M059J (cell line): ENCODE results near the gene SLC12A7. TPM values are rescaled to one million over a fixed set of nuclear protein-coding genes. Genes with fewer than 3 reads are reported as not detected.
"Not testable (repeated sequence)": the region's sequence is repeated elsewhere in the genome, so short reads cannot be mapped to it uniquely, and the experiment has no call there.

Experiments used
- DNase-seq: peaks from one replicate; pipeline ENCODE4 v3.0.0-alpha.2; 2012; ENCODE audit warnings: low read depth
- total RNA-seq: library from RNA; depleted of rRNA; stranded (reverse); fragments of >200 nt; shearing (Covaris generic); gene quantifications from 2 replicates; pipeline ENCODE4 v1.2.3, GENCODE V29; 2014; rRNA removed

Gene SLC12A7
- total RNA-seq, 1 experiment from 2014 or later: 14.2 TPM

DNA sequence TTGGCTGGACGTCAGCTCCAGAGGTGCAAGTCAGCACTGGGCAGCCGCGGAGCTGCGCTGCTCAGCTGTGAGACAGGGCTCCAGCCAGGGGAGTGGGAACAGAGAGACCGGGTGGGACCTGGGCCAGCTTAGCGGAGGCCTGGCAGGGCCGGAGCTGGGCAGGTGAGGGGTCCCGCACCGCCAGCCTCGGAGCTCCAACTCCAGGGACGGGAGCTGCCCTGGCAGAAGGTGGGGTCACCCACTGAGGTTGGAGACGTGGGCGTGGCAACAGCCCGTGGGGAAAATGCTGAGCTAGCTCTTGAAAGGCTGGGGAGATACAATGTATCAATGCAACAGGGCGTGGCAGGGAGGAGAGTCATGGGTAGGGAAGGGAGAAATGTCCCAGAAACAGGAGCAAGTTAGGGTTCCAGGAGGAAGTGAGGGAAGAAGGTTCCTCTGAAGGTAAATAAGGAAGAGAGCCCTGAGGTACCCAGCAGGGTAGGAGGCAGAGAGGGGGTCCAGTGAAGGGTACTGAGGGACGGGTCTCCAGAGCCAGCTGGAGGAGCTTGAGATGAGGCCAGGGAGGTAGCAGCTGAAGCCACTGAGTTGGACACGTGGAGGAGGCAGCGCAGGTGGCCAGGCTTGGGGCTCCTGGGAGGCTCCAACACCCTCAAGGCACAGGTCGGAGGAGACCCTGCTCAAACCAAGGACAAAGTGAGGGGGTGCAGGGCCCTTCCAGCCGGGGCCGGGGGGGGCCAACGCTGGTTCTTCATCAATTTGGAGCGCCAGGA is 104.0 kb downstream of the SLC12A7 start:
- DNase-seq: no peak

DNA sequence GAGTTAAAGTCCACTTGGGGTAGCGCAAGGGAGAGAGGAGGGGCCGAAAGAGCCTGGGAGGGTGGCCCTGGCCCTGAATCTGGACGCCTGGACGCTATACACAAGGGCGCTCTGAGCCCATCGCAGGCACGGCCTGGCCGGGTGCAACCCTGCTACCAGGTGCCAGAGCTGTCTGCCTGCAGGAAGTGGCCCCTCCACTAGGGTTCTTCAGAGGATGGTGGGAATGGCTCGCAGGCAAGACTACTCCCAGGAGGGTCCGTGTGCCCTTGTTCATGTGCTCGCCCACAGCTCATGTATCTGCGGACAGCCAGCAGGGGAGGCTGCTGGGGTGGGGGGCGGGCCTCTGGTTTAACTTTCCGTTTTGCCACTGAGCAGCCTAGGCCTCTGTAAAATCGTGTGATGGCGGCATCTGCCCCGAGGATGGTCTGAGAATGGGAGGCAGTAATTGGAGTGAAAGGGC is 104.6 kb downstream of the SLC12A7 start:
- DNase-seq: no peak

DNA sequence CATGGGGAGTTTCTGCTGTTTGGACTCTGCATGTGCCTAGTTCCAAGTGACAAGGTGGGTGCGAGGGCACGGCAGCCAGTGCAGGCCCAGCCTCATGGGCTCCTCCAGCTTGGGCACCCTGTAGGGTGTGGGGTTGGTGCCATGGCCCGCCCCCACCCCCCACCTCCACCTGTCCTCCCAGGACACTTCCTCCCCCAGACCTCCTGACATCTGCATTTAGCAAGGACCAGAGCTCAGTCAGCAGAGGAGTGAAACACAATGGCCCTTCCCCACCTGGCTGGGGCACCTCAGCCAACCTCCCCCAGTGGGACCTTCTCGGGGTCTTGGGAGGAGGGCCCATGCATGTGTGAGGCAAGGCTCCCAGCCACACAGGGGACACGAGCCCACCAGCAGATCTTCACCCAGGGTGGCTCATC is 105.2 kb downstream of the SLC12A7 start:
- no peak for DNase-seq

DNA sequence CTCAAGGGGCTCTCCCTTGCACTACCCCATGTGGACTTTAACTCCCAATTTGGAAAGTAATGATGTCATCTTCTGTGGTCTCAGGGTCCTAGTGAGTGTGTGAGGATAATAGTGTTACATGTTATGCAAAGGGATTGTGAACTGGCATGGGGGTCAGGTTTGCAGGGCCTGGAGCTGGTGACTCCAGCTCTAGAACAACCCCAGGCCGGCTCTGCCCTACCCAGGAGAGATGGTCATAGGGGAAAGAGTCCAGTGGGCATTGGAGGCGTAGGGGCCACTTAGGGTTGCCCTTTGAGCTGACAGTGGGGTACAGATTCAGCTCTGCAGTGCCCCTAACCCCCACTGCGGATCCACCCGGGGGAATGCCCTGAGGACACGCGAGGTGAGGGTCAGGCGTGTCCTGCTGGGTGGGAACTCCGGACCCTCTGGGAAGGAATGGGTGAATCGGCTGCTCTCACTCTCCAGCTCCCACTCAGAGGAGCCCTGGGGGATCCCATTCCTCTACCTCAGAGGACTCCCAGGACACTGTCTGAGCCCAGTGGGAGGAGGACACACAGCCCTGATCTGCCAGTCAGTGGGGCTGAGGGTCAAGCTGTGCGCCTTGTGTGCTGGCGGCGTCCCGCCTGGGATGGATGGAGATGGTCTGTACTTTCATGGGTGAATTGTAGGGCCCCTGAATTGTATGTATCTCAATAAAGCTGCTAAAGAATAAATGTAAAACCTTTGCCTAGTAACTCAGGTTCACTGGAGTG is 105.8 kb downstream of the SLC12A7 start:
- no peak for DNase-seq

DNA sequence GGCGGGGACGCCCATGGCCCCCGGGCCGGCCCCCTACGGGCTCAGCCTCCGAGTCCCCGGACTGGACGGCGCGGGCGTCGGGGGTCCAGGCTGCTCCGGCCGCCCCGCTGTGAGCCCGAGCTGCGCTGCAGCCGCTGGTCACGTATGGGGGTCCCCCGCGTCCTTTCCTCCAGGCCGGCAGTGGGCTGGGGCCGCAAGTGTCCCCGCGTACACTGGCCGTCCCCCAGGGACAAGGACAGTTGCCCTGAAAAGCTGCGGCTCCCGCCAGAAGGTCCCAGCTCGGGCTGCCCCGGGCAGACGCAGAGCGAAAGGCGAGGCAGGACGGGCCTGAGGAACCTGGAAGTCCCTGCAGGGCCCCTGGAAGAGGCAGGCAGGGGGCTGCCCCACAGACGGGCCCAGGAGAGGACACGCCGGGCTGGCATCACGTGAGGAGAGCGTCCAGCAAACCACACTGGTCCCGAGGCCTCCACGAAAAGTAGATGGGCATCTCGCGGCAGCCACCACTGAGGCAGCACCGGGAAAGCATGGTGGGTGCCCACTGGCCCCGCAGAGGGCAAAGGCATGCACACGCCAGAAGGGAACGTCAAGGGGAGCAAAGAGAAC is 106.5 kb downstream of the SLC12A7 start:
- no peak for DNase-seq

DNA sequence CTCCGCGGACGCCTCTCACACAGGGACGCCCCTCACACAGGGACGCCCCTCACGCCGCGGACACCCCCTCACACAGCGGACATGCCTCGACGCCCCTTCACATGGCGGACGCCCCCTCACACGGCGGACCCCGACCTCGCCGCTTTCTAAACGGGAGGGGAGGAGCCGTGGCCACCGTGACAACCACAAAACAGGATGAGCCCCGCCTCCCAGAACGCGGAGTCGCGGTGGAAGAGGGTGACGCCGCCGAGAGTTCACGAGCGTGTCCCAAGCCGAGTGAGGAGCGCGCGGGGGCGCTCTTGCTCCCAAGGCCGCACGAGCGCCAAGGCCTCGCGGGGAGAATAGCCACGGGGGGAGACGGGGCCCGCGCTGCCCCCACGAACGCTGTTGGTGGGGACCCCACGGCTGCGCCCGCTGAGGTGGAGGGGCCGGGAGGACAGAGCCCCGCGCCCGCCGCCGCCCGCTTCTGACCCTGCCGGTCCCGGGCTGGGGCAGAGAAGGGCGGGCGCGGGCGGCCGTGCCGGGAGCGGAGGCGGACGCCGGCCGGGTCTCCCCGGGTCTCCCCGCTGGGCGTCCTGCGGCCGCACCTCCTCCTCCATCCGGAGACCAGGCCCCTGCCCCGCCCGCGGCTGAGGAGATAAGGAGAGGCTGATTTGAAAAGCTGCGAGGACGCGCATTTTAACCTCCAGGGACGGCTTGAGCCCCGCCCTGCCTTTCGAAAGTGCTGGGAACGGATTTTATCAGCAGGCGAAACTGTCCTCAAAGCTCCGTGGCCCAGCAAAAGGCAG is 107.2 kb downstream of the SLC12A7 start:
- DNase-seq: no peak

DNA sequence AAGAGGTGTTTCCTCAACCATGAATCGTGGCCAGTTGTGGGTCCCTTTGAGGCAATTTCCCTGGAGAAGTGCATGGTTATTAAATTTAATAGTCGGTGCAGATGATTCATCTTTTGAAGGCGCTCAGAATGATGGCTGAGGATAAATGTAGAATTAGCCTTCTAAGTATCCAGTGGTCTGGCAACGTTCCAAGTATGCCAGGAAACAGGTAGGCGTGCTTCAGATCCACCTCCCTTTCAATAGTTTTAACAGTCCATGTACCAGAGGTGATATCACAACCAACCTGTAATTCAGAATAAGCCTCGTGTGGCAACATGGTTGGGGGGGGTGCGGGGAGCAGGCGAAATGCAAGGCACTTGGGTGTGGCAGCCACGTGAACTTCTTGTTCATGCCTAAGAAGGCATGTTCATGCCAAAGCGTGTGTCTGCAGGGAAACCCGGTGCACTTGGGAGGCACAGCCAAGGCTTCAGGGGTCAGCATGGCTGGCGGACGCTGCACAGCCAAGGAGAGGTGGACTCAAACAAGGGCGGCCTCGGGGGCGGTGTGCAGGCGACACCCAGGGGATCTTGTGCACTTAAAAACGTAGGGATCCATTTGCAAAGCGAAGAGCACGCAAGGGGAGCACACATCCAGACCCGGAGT is 108.4 kb downstream of the SLC12A7 start:
- DNase-seq: peak; percentile 74

DNA sequence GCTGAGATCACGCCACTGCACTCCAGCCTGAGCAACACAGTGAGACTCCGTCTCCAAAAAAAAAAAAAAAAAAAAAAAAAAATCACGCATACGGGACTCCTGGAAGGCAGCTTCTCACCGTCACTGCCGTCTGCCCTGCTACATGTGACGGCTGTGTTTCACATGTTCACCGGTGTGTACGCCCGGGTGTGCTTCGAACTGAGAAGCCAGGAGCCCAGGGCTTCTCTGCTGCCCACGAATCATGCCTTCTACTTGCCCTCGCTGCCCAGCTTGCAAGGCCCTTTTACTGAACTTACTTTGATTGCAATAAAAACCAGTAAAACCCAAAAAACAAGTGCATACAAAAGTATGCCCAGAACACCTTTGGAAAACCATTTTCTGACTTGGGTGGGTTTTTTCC is 109.0 kb downstream of the SLC12A7 start:
- no peak for DNase-seq

DNA sequence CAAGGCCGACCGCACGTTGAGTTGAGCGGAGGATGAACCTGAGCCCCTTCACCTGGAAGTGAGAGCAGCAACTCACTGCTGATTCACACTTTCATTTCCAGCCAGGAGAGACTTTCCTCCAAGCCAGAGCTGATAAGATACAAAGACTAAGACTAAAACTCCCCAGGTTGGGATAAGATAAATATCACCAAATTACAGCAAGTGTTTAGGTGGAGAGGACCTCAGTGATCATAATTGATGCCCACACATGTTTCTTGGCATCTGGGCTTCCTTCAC is 109.7 kb downstream of the SLC12A7 start:
- DNase-seq: no peak

DNA sequence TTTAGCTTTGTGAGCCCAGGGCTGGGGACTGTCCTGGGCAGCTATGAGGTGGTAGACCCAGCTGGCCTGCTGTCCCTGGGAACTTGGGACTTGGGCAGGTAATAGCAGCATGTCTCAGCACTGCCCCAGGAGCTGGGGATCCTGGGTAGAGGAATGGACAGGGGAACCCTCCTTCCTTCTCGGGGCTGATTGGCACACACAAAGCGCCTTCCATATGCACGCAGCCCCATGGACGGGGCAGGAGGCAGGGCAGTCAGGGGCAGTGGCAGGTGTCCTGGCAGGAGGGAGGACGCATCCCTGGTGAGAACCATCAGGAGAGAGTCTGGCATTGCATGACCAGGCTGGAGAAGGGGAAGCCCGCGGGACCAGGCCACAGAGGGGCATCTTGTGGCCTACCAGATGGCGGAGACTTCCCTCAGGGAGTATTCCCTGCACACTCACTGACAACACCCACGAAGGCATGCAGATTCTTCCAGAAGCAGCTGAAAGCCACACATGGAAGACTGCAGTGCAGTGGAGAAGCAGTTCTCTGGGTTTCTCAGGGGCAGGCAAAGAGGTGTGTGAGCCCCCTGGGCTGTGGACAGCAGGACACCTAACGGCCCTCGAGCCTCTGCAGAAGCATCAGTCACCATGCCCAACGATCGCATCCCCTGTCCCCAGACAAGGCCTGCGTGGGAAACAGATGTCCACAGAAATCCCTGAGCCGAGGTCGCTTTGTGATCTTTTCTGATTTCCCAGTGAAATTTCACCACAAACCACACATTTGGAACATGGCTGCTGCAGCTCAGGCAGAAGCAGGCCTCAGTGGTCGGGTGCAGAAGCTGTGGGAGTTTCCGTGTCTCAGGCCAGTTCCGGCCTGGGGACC is 110.2 kb downstream of the SLC12A7 start:
- no peak for DNase-seq

DNA sequence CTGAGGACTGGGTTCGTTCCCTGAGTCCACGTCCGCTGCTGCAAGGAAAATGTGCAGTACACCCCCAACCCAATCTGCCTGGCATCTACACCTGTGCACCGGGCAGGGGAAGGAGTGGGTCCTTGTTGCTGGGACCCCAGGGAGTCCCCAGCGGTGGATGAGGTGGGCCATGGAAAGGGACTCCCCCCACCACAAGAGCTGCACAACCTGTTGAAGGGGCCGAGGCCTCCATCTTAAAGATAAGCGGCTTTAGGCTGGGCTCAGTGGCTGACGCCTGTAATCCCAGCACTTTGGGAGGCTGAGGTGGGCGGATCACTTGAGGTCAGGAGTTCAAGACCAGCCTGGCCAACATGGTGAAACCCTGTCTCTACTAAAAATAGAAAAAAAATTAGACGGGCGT is 111.0 kb downstream of the SLC12A7 start:
- DNase-seq: not testable (repeated sequence)

Other genes with a start within 250 kb of the SLC12A7 start
- 30.9 and 37.3 TPM in 2 replicates for gene BRD9, start 219.3 kb downstream of the SLC12A7 start, total RNA-seq
- gene TRIP13, start 219.2 kb downstream of the SLC12A7 start, total RNA-seq: 44.5 and 62.9 TPM in 2 replicates
- 0.17 and 0.32 TPM in 2 replicates for gene NKD2, start 103.3 kb downstream of the SLC12A7 start, total RNA-seq
- not detected in 2 replicates for gene SLC6A19, start 89.5 kb upstream of the SLC12A7 start, total RNA-seq
- gene SLC6A18, start 113.3 kb upstream of the SLC12A7 start, total RNA-seq: not detected in 2 replicates
- 0.62 TPM in 1 of 2 replicates, not detected in the other for gene TERT, start 183.0 kb upstream of the SLC12A7 start, total RNA-seq
- 150 and 262 TPM in 2 replicates for gene CLPTM1L, start 233.0 kb upstream of the SLC12A7 start, total RNA-seq